Left ventricle myocardium inferior (tissue), 1 donor: ENCODE results near the gene RNASEH2B. TPM values are rescaled to one million over a fixed set of nuclear protein-coding genes. Genes with fewer than 3 reads are reported as not detected.
A peak's percentile ranks its signal among the peaks of the same experiment; 100 is the strongest.

Experiments used
- DNase-seq: peaks from one replicate; pipeline ENCODE4 v3.0.0-alpha.2; 2020
- H3K27ac ChIP-seq: fragments of 200-600 bp; replicated peaks from 2 replicates; pipeline ENCODE4 v1.8.0; 2021
- H3K27me3 ChIP-seq: fragments of 200-600 bp; 2 replicates; pipeline ENCODE4 v1.8.0; 2021; ENCODE audit warnings: low read depth
- H3K36me3 ChIP-seq: fragments of 200-600 bp; 2 replicates; pipeline ENCODE4 v1.8.0; 2021
- H3K4me1 ChIP-seq: fragments of 200-600 bp; 2 replicates; pipeline ENCODE4 v1.8.0; 2021
- H3K4me3 ChIP-seq: fragments of 200-600 bp; 2 replicates; pipeline ENCODE4 v1.8.0; 2021; ENCODE audit warnings: mild to moderate bottlenecking, moderate library complexity
- H3K9me3 ChIP-seq: fragments of 200-600 bp; replicated peaks from 2 replicates; pipeline ENCODE4 v1.8.0; 2021
- CTCF ChIP-seq: fragments of 200-600 bp; IDR thresholded peaks from 2 replicates; pipeline ENCODE4 v1.8.0; 2021; ENCODE audit warnings: antibody characterized with exemption, mild to moderate bottlenecking, borderline replicate concordance
- intact Hi-C: fragments of 100-400 bp; cut with micrococcal nuclease; formaldehyde crosslinking; loops from one replicate; pipeline ENCODE4 v1.11.0; 2022
- total RNA-seq: library from RNA; stranded (reverse); fragmentation: NEBNext Ultra II Directional; extraction: Animal tissue kit (Norgen Biotek cat#: 25700); gene quantifications from one replicate; pipeline ENCODE4 v1.2.1, GENCODE V29; 2021
- donor health status: DM: no; HTN: yes; CAD: no; lungs with severe emphysema.

Gene RNASEH2B
- total RNA-seq, 1 donor from 2014 or later, result 42.7 TPM

- no peak for TF ChIP-seq CTCF
- intact Hi-C loops, result no loop called here
- H3K27ac ChIP-seq, result no peak overlapping the region
These were observed 69.6 kb downstream of the RNASEH2B start for GRCh38 chr13:50979187-50979586.

DNA sequence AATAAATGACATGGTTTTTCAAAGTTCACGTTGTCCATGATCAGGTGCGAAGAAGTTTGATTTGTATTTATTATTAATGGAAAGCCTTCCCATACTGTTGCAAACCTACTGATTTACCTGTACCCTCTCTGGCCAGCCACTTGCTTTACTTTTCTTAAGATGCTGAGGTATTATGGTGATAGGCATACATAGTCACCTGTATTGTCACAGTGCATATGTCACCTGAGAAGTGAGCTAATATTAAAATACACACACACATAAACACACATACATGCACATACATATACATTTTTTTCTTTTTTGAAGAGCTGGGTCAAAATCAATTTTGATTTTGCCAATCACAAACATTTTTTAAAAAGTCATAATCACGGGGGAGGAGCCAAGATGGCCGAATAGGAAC lies 72.1 kb downstream of the RNASEH2B start:
- no peaks in the 10 kb centered on the region for H3K36me3 ChIP-seq
- DNase-seq, result no peak
- H3K4me3 ChIP-seq, result peak overlapping the region; percentile 35
- no peaks in the 10 kb centered on the region for H3K9me3 ChIP-seq
- no peak overlapping the region for H3K27ac ChIP-seq
- H3K27me3 ChIP-seq, result no peaks in the 10 kb centered on the region
- intact Hi-C loops, result no loop called here
- H3K4me1 ChIP-seq, result no peaks in the 10 kb centered on the region
- no peak for TF ChIP-seq CTCF

More at GRCh38 chr13:50979187-50979586, 69.6 kb downstream of the RNASEH2B start:
- DNase-seq, result no peak
- no peaks in the 10 kb centered on the region for H3K9me3 ChIP-seq
- H3K27me3 ChIP-seq, result no peaks in the 10 kb centered on the region
- H3K36me3 ChIP-seq, result peaks cover 10% of the 10 kb centered on the region
- H3K4me3 ChIP-seq, result no peak overlapping the region
- no peaks in the 10 kb centered on the region for H3K4me1 ChIP-seq

GRCh38 chr13:50989476-50989875 lies 79.9 kb downstream of the RNASEH2B start:
- peak; percentile 34 for TF ChIP-seq CTCF
- Histone ChIP-seq H3K27ac (no peak overlapping the region), H3K4me1 (peaks cover 27% of the 10 kb centered on the region), H3K27me3 (no peaks in the 10 kb centered on the region), H3K4me3 (no peak overlapping the region), H3K36me3 (no peaks in the 10 kb centered on the region), H3K9me3 (no peaks in the 10 kb centered on the region)
- DNase-seq, result no peak
- intact Hi-C loops, result no loop called here

DNA sequence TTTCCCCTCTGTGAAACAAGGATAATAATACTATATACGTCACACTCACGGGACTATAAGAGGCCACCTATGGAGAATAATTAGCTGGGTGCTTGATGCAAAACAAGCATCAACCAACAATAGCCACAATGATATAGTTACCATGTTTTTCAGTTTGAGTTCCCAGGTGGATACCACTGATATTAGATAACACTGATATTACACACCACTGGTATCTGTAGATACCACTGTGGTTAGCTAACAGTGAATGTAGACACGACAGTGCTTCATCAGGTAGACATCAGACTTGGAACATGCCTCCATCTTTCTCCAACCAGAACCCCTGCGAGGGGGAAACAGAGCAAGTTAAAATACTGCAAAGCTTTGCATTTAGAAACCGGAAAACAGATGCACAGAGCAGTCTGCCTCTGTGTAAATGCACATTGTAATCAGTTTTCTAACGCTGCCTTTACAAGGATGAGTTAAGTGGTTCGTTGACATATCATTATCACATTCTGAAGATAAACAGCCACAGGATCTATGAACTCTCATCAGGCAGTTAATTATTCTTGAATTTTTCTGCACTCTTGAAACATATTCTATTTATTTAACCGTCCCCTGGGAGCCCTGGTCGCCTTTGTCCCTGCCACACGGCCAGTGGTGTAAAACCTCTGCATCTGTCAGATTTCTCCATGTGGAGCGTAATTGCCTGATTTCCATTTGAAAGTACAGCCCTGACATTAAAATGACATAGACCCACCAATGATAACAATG lies 80.7 kb downstream of the RNASEH2B start:
- Histone ChIP-seq H3K27me3 (no peaks in the 10 kb centered on the region), H3K36me3 (no peaks in the 10 kb centered on the region), H3K4me3 (peak overlapping the region; percentile 33), H3K27ac (no peak overlapping the region), H3K9me3 (no peaks in the 10 kb centered on the region), H3K4me1 (peaks cover 27% of the 10 kb centered on the region)
- no peak for DNase-seq
- TF ChIP-seq CTCF, result no peak
- intact Hi-C loops, result no loop called here

- intact Hi-C loops, result no loop called here
- H3K27ac ChIP-seq, result peak overlapping the region; percentile 23
- peak overlapping the region; percentile 33 for H3K4me3 ChIP-seq
- no peaks in the 10 kb centered on the region for H3K9me3 ChIP-seq
- no peaks in the 10 kb centered on the region for H3K36me3 ChIP-seq
- H3K27me3 ChIP-seq, result no peaks in the 10 kb centered on the region
- TF ChIP-seq CTCF, result no peak
- H3K4me1 ChIP-seq, result peaks cover 27% of the 10 kb centered on the region
- DNase-seq, result peak; percentile 50
These were observed 81.4 kb downstream of the RNASEH2B start for GRCh38 chr13:50990818-50991506.
